NCI-H2107 (cell line): ENCODE measurements around the gene ZDHHC24.

Experiments
- DNase-seq: peaks from one replicate; lab custom pipeline; 2025; lab: John Stamatoyannopoulos, UW

The ZDHHC24 gene

DNA sequence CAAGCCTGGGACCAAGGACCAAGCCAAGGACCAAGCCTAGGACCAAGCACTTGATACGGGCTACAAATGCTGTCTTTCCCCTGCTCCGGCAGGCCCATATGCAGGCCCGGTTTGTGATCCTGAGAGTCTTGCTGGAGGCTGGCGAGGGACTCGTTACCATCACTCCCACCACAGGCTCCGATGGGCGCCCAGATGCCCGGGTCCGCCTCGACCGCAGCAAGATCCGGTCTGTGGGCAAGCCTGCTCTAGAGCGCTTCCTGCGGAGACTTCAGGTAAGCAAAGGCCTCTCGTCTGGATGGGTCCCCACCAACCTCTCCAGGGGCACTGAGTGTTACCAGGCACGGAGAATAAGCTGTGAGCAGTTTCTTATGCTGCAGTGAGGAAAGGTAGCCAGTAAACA is 48.6 kb downstream of the ZDHHC24 start:
- DNase-seq = no peak

DNA sequence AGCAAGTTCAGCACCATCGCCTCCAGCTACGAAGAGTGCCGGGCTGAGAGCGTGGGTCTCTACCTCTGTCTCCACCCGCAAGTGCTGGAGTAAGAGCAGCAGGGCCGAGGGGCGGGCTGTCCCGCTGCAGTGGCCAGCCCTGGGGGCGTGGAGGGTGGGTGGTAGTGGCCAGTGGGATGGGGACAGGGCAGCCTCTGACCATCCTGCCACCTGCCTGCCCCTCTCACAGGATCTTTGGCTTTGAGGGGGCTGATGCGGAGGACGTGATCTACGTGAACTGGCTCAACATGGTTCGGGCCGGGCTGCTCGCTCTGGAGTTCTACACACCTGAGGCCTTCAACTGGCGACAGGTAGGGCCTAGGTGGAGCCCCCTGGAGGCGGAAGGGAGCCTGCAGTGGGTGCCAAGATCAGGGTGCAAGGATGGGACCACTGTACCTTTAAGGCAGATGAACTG is 50.4 kb downstream of the ZDHHC24 start:
- DNase-seq = no peak

DNA sequence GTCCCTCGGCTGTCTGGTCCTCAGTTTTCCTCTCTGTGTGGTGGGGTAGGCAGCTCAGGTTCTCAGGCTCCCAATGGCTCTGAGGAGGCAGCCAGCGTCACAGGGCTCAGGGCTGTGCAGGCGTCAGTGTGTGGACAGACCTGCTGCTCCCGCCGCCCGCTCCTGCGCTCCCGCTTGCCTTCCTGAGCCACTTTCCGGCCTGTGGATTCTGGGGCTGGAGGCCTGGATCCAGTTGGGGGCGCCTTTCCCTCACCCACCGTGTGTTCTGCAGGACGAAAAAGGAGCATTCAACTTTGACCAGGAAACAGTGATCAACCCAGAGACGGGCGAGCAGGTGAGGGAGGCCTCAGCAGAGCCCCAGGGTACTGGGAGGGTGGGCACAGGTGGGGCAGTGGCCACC is 50.9 kb downstream of the ZDHHC24 start:
- DNase-seq = no peak

DNA sequence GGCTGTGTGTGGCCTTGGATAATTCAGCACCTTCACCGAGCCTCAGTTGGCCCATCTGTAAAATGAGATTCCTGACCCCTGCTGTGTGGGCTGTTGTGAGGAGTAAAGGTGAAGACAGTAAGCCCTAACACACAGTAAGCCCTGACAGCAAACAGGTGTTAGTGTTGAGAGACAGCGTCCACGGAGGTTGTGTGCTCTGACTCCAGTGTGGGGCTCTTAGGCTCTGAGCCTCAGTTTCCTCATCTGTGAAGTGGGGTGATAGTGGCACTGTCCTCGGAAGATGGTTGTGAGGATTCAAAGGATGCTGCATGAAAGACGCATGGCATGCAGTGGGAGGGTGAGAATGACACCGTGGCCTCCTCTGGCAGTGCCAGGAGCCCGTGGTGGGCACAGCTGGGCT is 51.4 kb downstream of the ZDHHC24 start:
- no peak for DNase-seq

DNA sequence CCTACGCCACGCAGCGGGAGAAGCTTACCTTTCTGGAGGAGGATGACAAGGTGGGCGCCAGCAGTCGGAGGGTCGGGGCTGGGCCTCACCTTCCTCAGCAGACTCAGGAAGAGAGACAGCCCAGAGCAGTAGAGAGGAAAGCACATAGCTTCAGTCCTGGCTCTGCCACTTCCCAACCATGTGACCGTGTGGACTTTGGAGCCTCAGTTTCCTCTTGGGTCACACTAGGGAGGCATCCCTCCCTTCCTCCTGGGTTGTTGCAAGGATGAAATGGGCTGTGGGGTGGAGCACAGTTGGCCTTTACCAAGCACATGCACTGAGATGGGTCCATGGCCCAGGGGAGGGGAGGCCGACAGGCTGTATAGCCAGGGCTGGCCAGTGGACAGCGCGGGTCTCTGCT is 52.7 kb downstream of the ZDHHC24 start:
- DNase-seq = no peak

DNA sequence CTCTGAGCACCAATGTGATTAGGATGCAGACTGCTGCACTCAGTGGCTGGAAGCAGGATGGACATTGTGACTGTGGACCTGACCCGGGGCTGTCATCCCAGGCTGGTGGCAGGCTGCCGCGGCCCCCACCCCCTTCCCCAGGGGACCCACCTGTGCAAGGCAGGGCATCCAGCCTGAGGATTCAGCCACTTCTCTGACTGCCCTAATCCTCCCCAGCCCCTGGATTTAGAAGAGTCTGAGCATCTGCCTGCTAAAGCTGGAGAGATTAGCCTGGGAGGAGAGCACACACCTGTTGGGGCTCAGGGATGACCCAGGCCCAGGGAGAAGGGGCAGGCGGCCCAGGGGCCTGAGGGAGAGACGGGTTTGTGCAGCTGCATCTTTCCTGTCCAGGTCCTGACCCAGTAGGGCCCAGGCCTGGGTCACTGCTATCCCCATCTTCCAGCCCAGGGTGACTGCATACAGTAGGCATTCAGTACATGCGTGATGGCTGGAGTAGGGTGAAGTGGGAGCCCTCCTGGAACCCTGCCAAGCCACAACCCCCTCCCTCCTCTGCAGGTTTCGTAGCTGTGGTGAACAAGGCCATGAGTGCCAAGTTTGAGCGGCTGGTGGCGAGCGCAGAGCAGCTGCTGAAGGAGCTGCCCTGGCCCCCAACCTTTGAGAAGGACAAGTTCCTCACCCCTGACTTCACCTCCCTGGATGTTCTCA is 53.5 kb downstream of the ZDHHC24 start:
- DNase-seq = no peak

DNA sequence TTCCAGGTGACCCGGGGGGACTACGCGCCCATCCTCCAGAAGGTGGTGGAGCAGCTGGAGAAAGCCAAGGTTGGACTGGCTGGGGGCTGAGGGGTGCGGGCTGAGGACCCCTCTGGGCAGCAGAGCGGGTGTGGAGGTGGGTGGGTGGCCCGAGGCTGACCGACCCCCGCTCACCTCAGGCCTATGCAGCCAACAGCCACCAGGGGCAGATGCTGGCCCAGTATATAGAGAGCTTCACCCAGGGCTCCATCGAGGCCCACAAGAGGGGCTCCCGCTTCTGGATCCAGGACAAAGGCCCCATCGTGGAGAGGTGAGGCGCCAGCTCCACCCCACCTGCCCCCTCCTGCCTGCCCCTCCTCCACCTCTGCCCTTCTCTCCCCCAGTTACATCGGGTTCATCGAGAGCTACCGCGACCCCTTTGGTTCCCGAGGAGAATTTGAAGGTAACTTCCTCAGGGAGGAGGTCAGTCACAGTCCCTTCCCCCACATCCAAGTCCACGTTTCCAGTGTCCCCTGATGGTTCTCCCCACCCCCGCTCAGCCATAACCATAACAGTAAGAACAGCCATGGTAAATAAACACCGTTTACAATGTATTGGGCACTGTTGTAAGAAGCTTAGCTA is 54.4 kb downstream of the ZDHHC24 start:
- DNase-seq = no peak

DNA sequence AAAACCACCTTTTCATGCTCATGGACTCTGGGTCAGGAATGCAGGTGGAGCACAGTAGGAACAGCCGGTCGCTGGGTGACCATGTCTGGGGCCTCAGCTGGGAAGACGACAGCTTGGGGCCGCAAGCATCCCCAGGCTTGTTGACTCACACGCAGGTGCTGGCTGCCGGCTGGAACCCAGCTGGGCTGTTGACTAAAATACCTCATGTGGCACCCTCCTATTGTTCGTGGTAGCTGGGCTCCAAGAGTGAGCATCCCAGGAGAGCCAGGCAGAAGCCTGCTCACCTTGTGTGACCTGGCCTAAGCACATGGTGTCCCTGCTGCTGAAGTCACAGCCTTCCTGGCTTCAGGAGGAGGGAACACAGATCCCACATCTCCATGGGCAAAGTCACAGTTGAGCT is 56.2 kb downstream of the ZDHHC24 start:
- peak; percentile 59 for DNase-seq

DNA sequence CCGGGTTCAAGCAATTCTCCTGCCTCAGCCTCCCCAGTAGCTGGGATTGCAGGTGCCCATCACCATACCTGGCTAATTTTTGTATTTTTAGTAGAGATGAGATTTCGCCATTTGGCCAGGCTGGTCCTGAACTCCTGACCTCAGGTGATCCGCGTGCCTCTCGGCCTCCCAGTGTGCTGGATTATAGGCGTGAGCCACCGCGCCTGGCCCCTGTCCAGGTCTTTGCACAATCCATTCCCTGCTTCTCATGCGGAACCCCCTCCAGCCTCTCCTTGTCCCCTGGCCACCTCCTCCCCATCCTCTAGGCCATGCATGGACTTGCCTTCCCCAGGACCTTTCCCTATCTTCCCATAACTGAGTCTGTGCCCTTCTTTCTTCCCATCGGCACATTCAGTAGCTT is 56.9 kb downstream of the ZDHHC24 start:
- no peak for DNase-seq

DNA sequence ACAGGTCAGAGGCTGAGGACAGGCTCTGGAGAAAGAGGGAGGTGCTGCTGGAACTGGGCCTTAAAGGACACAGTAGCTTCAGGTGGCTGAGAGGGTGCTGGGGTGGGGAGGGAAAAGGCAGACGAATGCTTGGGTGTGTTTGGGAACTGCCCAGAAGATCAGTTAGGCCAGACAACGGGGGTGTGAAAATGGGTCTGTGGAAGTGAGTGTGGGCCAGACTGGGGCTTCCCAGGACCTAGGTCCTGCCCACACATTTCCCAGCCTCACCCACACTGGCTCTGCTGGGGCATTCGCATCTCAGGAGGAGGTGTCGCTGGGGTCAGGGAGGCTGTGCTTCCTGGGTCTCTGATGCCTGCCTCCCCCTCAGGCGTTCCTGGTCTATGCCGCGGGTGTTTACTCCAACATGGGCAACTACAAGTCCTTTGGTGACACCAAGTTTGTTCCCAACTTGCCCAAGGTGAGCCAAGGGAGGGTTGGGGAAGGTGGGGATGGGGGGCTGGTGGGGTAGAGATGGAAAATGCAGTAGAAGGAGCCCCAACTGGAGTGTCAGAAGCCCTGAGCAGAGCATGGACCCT is 61.0 kb downstream of the ZDHHC24 start:
- no peak for DNase-seq

DNA sequence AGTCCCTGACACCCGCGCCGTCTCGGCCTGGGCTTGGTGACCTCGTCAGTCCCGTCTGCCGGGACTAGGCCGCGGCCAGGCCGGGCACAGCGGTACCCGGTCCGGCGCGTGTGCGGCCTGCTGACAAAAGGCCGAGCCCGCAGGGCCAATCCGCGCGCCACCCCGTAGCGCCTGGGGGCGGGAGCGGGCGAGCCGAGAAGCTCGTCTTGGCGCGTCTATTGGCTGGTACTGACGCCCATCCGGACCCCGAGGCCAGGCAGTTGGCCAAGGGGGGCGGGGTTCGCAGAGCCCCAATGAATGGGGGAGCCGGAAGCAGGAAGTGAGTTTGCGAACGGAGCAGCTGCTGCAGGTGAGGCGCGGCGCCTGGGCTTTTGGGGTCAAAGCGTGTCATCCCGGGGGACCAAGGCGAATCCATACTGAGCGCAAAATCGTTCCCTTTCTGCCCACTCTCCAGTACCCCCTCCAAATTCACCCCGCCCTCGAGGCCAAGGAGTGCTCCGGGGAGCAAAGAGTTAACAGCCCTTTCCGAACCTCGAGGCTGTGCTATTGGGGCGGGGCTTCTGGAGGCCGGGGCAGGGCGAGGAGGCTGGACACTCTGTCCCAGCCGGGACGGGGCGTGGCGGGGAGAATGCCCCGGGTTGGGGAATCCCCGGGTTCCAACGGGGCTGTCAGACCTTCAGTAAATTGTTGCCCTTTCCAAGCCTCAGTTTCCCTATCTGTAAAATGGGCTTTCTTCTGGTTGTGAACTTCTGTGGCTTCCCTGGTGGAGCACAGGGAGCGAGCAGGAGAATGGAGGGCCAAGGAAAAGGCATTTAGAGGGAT is 65.5 kb downstream of the ZDHHC24 start, which contains the start of gene DPP3:
TSS of gene DPP3 (plus strand) at position 318 of the 822 bp plus-strand sequence. CDS start 1,767 bp downstream, outside the sequence.
- peak; percentile 94 for DNase-seq

DNA sequence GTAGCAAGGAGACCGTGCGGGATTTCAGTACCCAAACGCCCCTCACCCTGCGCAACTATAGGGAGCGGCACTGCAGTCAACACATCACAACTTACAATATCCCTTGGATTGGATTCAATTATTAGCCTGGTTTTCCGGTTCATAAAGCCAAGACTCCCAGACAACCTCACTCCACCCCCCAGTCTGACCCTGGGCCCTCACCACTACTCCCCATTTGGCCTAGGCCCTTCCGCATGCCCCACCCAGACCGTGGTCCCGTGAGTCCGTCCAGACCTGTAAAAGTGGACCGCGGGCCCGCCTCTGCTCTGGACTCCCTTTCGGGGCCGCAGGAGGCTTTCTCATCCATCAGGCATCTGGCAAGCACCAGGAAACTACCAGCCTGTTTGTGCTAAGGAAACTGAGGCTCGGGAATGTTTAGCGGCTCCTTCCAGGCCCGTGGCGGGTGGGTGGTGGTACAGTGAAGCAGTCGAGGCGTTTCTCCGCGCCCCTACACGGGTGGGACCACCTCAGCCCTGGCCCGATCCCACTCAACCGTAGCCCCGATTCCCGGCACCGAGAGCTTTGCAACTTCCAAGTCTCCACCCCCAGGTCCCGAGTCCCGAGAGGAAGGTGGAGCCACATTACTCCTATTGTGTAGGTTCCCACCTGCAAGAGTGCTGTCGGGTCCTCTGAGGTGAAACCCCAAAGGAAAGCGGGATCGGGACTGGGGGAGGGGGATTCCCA is 66.3 kb downstream of the ZDHHC24 start:
- peak; percentile 72 for DNase-seq

DNA sequence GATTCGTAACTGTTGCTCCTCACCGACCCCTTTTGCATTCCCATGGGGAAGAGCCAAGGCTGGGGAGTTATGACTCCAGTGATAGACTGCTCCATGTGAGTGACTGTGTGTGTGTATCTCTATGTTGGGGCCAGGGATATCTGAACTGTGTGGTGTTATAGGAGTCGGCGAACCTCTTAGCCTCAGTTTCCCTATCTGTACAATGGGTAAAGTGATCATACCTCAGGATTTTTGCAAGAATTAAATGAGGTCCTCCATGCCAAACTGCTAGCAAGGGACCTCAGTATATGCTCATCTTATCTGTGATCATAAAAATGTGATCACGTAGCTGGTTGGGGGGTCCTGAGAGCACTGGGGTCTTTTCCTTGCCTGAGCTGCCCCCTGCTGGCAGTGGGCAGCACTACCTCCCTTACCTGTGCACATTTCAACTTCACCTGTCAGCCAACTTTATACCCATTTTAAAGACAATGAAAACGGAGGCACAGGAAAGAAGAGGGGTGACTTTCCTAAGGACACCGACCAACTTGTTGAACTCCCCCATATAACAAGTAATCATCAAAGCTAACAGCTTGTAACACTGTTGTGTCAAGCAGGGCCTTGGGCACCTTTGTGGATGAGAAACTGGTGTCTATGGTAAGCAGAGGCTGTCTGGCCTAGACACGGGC is 67.0 kb downstream of the ZDHHC24 start:
- DNase-seq = no peak

DNA sequence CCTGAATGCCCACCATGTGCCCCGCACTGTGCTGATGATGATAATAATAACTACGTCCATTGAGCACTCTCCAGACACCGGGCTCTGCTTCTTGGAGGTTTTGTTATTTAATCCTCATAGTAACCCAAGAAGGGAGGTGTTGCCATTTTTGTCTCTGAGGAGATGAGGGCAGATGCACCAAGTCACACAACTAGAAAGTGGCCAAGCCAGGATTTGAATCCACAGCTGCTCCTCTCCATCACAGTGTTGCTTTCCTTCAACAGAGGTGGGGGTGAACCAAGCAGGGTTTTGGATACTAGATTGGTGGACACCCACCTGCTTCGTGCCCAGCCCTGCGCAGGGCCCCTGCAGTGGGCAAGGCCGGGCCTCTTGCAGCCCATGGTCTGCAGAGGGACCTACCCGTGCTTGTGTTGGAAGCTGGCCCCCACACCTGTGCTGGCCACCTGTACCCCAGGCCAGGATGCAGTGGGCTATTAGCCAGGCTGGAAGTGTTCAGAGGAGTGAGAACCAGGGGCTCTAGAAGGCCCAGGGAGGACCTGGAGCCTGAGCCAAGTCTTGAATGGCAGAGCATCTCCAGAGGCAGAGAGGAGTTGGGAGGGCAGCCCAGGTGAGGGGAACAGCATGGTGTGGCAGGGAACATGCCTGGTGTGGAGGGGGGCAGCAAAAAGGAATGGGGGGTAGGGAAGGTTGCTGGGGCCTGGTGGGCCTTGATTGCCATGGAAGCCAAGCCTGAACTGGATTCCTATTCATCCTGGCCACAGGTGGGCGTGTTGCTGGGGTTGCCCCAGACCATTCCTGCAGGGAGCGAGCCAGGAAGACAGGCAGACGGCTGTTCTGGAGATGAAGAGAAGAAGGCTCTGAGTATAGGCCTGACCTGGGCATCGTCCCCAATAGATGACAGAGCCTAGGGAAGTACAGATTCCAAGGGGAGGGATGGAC is 68.3 kb downstream of the ZDHHC24 start:
- DNase-seq = no peak

DNA sequence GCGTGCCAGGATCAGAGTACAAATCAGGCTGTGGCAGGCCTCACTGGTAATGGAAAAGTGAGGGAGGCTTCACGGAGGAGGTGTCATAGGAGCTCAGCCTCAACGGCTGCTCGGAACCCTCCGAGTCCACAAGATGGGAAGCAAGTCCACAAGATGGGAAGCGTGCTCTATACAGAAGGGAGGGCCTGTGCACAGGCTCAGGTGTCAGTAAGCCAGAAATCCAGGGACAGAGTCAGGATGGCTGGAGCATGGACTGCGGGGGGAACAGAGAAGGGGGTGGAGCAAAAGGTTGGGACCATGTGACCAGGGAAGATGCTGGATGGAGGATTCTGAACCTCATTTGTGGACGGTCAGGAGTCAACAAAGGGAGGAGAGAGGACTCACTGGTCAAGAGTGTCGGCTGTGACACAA is 69.0 kb downstream of the ZDHHC24 start:
- DNase-seq = no peak

DNA sequence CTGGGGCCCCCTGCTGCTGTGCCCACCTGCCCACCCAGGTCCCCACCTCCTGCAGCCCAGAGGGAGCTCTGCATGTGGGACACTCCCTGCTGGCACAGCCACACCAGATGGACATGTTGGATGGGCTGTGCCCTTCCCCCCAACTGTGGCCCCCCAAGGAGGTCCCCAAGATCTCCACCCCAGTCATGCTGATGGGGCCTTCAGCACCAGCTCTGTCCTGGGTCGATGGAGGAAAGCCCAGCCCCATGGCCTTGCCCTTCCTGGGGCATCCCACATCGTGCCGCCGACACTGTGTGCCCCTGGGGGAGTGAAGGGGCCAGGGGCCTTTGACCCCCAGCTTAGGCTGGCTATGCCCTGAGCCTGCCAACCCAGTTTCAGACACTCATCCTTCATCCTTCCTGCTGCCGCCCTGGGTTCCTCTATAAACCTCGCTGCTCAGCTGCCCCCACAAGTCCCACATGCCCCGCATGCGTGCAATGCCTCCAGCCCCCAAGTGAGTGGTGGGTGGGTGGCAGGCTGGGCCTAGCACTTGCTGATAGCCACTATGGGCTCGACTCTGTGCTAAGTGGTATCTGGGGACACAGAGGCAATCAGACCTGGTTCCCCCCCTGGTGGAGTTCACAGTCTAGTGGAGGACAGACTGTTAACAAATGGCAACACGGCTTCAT is 69.5 kb downstream of the ZDHHC24 start:
- DNase-seq = no peak

DNA sequence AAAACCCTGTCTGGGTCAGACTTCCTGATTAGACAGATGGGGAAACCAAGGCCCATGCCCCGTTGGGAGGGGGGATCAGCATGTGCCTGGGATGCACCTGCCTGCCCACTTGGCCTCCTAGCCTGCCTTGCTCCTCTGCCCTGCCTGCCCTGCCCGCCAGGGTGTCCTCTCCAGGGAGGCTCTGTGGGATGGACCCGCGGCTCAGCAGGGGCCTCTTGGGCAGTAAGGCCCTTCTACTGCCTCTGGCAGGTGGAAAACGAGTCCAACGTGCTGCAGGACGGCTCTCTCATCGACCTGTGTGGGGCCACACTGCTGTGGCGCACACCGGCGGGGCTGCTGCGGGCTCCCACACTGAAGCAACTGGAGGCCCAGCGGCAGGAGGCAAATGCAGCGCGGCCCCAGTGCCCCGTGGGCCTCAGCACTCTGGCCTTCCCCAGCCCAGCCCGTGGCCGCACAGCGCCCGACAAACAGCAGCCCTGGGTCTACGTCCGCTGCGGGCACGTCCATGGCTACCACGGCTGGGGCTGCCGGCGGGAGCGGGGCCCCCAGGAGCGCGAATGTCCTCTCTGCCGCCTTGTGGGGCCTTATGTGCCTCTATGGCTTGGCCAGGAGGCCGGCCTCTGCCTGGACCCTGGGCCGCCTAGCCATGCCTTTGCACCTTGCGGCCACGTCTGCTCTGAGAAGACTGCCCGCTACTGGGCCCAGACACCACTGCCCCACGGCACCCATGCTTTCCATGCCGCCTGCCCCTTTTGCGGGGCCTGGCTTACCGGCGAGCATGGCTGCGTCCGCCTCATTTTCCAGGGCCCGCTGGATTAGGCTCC is 70.3 kb downstream of the ZDHHC24 start:
- DNase-seq = no peak

DNA sequence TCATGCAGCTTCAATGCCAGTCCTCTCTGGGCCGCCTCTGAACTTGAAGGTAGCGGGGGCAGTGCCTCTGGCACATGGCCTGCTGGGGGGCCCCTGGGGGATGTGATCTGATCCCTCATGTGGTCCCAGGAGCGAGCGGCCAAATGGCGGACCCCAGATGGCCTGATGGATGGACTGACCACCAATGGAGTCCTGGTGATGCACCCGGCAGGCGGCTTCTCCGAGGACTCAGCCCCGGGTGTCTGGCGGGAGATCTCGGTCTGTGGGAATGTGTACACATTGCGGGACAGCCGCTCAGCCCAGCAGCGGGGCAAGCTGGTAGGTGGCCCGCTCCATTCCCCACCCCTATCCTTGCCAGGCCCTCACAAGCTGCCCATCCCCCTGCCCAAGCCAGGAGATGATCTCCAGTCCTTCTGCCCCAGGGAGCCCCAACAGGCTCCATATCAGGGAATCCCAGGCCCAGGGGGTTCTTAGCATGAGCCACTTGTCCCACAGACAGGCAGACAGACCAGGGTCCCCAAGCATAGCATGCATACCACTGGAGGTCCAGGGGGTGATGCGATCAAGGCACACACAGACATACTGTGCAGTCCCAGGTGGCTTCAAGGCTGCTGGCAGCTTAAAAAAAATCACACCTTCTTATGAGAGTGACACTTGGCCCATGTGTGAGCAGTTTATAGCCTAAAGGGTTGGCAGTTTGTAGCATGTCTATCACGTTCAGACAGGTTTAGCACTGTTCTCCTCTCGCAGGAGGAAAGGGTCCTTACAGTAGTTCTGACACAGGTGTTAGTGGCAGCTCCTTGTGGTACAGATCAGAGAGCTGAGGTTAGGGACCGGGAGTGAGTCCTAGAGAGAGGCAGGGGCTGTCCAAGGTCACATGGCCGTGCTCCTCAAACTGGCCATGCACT is 72.0 kb downstream of the ZDHHC24 start:
- DNase-seq = no peak
